HTR-8/SVneo (cell line): ENCODE data around the gene HOXA4.

ENCODE experiments used
- DNase-seq: peaks from one replicate; pipeline ENCODE4 v3.0.0; 2011; ENCODE audit warnings: low spot score, mixed read lengths; ENCODE audit not compliant: insufficient read length
- FAIRE-seq: peaks from 2 replicates; lab custom pipeline; 2011; peaks lifted over from hg19 to GRCh38; lab: Jason Lieb, UNC

Gene HOXA4

DNA sequence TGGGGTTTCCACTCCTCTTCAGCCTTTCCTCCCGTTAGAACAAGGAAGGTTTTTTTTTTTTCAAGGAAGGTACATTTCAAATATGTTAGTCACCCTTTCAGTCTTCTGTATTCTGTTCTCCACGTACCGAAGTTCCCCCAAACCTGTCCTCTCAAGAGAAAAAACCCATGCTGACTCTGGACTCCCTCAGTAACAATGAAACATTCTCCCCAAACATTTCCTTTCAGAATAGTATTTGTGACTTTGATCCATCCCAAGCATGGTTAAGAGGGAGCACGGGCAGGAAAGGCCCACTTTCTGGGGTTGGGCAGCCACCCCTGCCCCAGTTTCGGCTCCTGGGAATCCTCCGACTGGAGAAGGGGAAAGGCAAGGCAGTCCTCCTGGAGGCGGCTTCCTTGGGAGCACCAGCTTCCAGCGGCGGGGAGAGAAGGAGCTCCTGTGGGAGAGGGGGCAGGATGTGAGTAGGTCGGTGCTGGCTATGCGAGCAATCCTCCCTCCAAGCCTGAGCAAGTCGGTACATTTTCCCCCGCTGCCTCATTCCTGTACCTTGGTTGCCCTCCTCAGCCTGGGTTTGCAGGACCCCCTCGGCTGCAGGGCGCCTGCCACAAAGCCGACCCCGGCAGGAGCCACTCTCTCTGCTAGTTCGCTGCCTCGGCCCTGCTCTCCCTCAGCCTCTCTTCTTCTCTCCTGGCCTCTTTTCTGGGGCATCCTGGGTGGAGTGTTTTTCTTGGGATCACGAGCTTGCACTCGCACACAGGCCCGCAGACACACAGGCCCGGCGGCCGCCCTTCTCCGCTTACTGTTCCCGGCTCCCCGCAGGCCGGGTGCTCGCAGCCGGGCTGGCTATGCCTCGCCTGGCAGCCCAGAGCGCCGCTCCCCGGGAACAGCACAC lies 32.6 kb downstream of the HOXA4 start:
- DNase-seq (no peak), FAIRE-seq (peak; percentile 38)

DNA sequence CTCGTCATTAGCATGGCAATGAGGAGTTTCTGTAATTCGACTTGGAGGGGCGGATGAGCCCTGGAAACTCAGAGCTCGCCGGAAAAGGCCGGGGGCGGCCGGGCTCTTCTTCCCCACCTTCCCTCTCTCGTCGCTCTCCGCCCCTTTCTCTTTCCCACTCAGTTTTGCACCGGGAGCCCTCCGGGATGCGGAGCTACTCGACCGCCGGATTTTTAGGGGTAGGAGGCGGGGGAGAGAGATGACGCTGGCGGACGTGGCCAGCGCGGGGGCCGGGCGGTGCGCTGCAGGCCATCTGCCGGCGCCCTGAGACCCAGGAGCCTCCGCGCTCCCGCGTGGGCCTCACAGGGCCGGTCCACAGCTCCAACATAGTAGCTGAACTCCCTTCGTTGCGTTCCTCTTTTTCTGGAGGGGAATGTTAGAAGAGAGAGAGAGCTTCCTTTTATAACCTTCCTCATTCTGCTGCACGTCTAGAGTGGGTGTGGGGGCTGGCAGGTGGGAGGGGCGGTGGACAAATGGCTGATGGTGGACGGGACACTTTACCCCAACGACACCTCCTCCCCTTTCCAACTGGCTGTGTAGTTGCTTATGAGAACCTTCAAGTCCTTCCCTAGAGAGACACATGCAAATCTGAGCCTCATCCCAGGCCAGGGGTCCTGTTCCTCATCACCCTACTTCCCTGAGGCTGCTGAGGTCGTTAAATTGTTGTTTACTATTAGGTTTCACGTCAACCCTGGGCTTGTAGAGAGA lies 33.6 kb downstream of the HOXA4 start:
- DNase-seq = no peak
- FAIRE-seq = no peak

- FAIRE-seq (no peak), DNase-seq (peak; percentile 93)
Observed at GRCh38 chr7:27095897-27096767, 34.4 kb downstream of the HOXA4 start, which contains the start of gene HOXA1. Gene HOXA1, minus strand, starts transcription at chr7:27096000. Its CDS starts 88 bp downstream, at chr7:27095912.

DNA sequence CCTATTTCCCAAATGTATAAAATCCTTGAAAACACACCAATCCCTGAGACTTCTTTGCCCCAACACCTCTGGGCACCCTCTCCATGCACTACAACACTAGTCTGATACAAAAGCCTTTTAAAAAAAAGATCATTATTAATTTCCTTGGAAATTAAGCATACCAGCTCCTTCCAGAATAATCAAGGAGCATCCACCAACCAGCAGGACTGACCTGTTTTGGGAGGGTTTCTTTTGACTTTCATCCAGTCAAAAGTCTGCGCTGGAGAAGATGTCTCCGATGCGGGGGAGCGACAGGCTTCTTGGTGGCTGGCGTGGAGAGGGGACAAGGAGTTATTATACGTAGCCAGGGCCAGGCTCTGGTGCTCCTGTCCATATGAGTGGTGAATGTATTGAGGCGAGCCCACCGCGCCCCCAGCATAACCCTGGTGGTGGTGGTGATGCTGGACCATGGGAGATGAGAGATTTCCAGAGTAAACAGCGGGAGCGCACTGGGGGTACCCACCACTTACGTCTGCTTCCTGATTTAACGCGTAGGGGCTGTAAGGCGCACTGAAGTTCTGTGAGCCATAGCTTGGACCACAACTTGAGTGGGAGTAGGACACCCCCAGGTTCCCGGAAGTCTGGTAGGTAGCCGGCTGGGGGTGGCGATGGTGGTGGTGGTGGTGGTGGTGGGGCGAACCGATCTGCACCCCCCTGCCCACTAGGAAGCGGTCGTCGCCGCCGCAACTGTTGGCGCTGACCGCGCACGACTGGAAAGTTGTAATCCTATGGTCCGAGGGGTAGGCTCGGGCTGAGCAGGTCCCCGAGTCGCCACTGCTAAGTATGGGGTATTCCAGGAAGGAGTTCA lies 35.3 kb downstream of the HOXA4 start:
- no peak for FAIRE-seq

GRCh38 chr7:27094304-27095049 lies 36.1 kb downstream of the HOXA4 start:
- FAIRE-seq = no peak
- no peak for DNase-seq

More for the DNA sequence above, 35.3 kb downstream of the HOXA4 start:
- no peak for DNase-seq

DNA sequence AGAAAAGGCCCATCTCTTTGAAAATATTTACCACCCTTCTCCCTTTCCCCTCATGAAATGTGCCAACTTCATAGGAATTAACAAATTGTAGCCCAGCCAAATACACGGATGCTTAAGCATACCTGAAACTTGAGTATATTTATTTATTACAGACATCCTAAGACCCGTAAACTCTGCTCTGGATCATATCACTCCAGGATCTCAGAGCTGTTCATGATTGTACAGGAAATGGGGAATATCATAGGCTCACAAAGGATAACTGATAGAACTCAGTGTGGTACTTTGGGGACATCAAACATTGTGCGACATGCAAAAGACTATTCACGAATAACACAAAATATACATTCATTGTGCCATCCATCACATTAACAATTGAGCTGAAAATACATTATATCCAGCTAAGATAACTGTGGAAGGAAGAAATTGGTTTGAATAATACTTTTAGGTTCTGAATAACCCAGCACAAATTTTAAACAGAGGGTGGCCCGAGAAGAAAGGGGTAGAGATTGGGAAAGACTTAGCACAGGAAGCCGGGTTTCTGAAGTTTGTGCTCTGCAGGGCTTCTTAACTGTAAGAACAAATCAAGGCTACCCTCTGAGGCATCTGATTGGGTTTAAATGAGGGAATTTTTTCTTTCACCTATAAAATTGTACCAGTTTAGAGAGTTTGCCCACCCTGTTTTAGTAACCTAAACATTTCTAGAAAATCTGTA lies 37.2 kb downstream of the HOXA4 start:
- DNase-seq (no peak), FAIRE-seq (no peak)

GRCh38 chr7:27092819-27093110 lies 37.8 kb downstream of the HOXA4 start:
- FAIRE-seq (no peak), DNase-seq (no peak)

GRCh38 chr7:27091941-27092818 lies 38.4 kb downstream of the HOXA4 start:
- FAIRE-seq = no peak
- DNase-seq = no peak

GRCh38 chr7:27091105-27091504 lies 39.5 kb downstream of the HOXA4 start:
- DNase-seq (no peak), FAIRE-seq (no peak)

DNA sequence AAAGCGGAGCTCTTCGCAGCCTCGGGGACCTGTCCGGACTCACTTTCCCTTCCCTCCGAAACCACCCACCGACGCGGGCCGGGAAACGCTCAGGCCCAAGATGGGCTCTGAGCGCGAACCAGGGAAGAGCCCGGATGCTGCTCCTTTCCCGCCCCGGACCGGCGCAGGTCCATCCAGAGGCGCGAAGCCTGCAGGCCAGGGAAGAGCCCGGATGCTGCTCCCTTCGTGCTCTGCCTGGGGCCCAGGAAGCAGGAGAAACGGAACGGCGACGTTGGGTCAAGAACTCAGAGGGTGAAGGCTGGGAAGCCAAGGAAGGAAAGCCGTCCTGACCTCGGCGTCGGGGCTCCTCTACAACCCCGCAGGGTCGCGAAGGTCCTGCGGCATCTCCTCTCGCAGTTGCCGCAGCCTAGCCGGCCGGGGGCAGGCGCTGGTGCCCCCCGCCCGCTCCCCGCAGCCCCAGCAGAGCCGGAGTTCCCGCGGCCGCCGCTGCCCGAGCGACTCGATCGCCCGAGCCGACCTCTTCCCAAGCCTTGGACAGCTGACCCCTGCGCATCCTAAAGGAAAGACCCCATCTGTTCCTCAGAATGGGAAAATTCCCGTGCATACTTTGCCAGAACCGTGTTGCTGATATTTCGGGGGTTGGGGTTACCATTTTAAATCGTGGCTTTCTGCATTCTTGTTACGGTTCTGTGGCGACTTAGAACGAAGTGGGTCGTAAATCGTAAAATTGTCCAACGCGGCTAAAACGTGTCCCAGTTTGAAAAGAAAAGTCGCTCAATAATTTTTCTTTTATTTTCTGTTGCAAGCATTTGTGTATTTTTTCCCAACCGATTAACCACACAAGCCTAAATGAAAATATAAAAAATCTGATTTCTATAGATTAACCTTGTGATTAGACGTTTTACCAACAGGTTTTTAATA lies 42.3 kb downstream of the HOXA4 start:
- DNase-seq (no peak), FAIRE-seq (no peak)

DNA sequence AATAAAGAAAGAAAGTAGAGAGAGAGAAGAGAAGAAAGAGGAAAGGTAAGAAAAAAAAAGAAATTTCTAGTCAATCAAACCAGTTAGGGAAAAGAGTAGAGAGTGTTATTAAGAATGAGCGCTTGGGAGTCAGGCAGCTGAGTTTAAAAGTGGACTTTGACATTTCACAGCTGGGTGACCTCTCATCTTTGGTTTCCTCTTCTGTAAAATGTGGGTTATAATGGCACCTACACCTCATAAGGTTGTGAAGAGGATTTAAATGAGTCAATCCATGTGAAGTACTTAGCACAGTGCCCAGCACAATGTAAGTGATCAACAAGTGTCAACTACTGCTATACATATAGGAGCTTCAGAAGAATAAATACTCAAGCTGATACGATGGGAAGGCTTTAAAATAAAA lies 46.9 kb downstream of the HOXA4 start:
- no peak for FAIRE-seq
- DNase-seq = no peak

- DNase-seq (no peak), FAIRE-seq (no peak)
Observed at GRCh38 chr7:27082171-27082570, 48.4 kb downstream of the HOXA4 start.

DNA sequence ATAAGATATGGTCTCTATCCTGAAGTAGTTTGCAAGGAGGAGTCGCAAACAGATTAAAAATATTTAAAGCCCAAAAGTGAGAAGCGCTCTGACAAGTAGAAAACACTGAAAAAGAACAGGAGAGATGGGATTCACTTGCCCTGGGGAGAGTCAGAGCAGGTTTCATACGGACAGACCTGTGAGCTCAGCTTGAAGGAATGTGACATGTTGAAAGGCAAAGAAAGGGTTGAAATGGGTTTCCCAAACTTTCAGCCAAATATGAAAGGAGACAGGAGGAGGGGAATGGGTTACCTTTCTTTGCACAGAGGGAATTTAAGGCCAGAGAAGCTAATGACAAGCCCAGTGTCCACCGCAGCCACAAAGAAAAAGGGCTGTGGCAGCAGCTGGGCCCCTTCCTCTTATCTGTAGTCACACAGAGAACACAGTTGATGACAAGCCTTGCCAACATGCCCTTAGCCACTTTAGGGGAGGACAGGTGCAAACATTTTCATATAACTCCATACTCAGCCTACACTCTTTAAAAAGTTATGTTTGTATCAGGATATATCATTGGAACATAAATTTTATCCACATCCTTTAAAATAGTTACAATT lies 49.6 kb downstream of the HOXA4 start:
- FAIRE-seq (no peak), DNase-seq (no peak)

DNA sequence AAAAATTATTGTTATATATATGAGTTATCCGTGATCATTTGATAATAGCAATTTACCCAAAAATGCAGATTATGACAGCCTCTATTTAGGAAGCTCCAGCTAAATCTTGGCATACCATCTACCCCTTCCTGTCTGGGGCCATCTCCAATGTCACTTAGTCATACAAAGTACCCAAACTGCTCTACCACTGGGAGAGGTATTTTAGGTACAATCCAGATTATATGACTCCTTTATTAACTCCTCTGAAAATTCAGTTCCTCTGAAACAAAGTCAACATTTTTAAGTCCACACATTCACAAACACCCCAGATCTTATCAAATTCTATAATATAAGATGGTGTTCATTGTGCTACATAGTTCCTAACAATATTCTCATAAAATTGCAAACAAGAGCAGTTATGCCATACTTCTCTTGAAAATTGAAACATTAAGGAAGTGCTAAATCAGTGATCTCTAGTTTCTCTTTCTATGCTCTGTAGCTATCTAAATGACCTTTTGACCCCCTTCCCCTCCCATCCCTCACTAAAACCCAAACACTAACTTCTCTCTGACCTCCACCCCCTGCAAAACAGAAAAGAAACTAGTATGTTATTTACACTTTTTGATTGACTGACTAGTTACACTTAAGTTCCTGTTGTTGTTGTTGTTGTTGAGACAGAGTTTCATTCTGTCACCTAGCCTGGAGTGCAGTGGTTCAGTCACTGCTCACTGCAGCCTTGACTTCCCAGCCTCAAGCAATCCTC lies 51.2 kb downstream of the HOXA4 start:
- DNase-seq = no peak
- FAIRE-seq = no peak

DNA sequence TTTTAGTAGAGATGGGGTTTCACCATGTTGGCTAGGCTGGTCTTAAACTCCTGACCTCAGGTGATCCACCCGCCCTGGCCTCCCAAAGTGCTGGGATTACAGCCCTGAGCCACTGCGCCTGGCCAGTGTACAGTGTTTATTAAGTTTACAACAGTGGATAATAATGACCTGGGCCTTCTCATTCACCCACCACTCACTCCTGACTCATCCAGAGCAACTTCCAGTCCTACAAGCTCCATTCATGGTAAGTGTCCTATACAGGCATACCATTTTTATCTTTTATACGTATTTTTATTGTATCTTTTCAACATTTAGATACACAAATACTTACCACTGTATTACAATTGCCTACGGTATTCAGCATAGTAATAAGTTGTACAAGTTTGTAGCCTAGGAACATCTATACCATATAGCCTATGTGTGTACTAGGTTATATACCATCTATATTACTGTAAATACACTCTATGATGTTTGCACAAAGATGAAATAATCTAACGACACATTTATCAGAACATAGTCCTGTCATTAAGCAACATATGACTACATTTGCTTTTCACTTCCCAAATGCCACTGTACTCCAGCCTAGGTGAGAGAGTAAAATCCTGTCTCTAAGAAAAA lies 51.8 kb downstream of the HOXA4 start:
- no peak for FAIRE-seq

More for the DNA sequence above, 51.8 kb downstream of the HOXA4 start:
- DNase-seq = no peak
